Measurements from ENCODE around the gene KIAA1755. TPM values are rescaled to one million over a fixed set of nuclear protein-coding genes. Genes with fewer than 3 reads are reported as not detected.
A peak's percentile ranks its signal among the peaks of the same experiment; 100 is the strongest.
"Not testable (repeated sequence)": the region's sequence is repeated elsewhere in the genome, so short reads cannot be mapped to it uniquely, and the experiment has no call there.

The KIAA1755 gene
- total RNA-seq, 4 donors from 2014 or later = 12.0 to 36.3 (median 23.1) TPM

GRCh38 chr20:38255393-38255792 lies 5.1 kb downstream of the KIAA1755 start:
- H3K36me3 ChIP-seq = no peaks in the 10 kb centered on the region
- peaks cover 0 to 87% (median 21%) of the 10 kb centered on the region in 4 donors for H3K4me1 ChIP-seq
- TF ChIP-seq CTCF (IDR thresholded peaks at IDR 0.05) (no peak), EP300 (IDR thresholded peaks at IDR 0.05) (no peak), POLR2A (IDR thresholded peaks at IDR 0.05) (no peak)
- H3K4me3 ChIP-seq = no peak overlapping the region
- peaks cover 0 to 4% of the 10 kb centered on the region in 2 donors for H3K27me3 ChIP-seq
- no peaks in the 10 kb centered on the region for H3K9me3 ChIP-seq
- 27 to 29% methylated on average over 5 of the region's 5 CpGs for WGBS, 2 donors
- no peak for DNase-seq (ENCODE audit: low spot score in 2 of 2)
- peak overlapping the region; percentile 62 to 96 (median 78) for H3K27ac ChIP-seq

GRCh38 chr20:38254621-38255020 lies 5.9 kb downstream of the KIAA1755 start:
- 69 to 76% methylated on average over 4 of the region's 4 CpGs for WGBS, 2 donors
- not testable (repeated sequence) for H3K9me3 ChIP-seq; DNase-seq (ENCODE audit: low spot score in 2 of 2); H3K27me3 ChIP-seq; H3K36me3 ChIP-seq; H3K4me3 ChIP-seq
- H3K27ac ChIP-seq = peak overlapping the region in 2 of 4 donors; percentile 93 to 96
- H3K4me1 ChIP-seq = peaks cover 0 to 86% (median 20%) of the 10 kb centered on the region in 4 donors

GRCh38 chr20:38253571-38253970 lies 7.0 kb downstream of the KIAA1755 start:
- 41 to 43% methylated on average over 6 of the region's 6 CpGs for WGBS, 2 donors
- Histone ChIP-seq H3K9me3 (no peaks in the 10 kb centered on the region), H3K27me3 (no peaks in the 10 kb centered on the region), H3K36me3 (no peaks in the 10 kb centered on the region), H3K27ac (peak overlapping the region; percentile 31 to 96 (median 78)), H3K4me1 (peaks cover 0 to 84% (median 20%) of the 10 kb centered on the region in 4 donors), H3K4me3 (no peak overlapping the region)
- DNase-seq (ENCODE audit: low spot score in 2 of 2) = no peak
- TF ChIP-seq EP300 (IDR thresholded peaks at IDR 0.05) (no peak), POLR2A (IDR thresholded peaks at IDR 0.05) (no peak), CTCF (IDR thresholded peaks at IDR 0.05) (no peak)

- Histone ChIP-seq H3K27me3 (no peaks in the 10 kb centered on the region), H3K36me3 (no peaks in the 10 kb centered on the region), H3K27ac (peak overlapping the region; percentile 31 to 96 (median 78)), H3K4me3 (no peak overlapping the region), H3K9me3 (no peaks in the 10 kb centered on the region), H3K4me1 (peaks cover 0 to 84% (median 20%) of the 10 kb centered on the region in 4 donors)
- WGBS, 2 donors = 35 to 38% methylated on average over 20 of the region's 20 CpGs
- DNase-seq (ENCODE audit: low spot score in 2 of 2) = peak in 1 of 2 donors; percentile 24
- TF ChIP-seq CTCF (IDR thresholded peaks at IDR 0.05) (no peak), EP300 (IDR thresholded peaks at IDR 0.05) (no peak), POLR2A (IDR thresholded peaks at IDR 0.05) (no peak)
These were observed 7.9 kb downstream of the KIAA1755 start for GRCh38 chr20:38252292-38253288.

GRCh38 chr20:38251441-38251840 lies 9.1 kb downstream of the KIAA1755 start:
- H3K27me3 ChIP-seq; H3K36me3 ChIP-seq; H3K9me3 ChIP-seq; H3K4me3 ChIP-seq; DNase-seq (ENCODE audit: low spot score in 2 of 2): not testable (repeated sequence)
- Histone ChIP-seq H3K27ac (peak overlapping the region in 2 of 4 donors; percentile 93 to 96), H3K4me1 (peaks cover 0 to 92% (median 22%) of the 10 kb centered on the region in 4 donors)
- 67 to 72% methylated on average over 6 of the region's 6 CpGs for WGBS, 2 donors

- Histone ChIP-seq H3K36me3 (peaks cover 0 to 5% (median 0%) of the 10 kb centered on the region in 3 donors), H3K4me3 (no peak overlapping the region), H3K9me3 (no peaks in the 10 kb centered on the region), H3K4me1 (peaks cover 0 to 91% (median 17%) of the 10 kb centered on the region in 4 donors), H3K27ac (no peak overlapping the region), H3K27me3 (no peaks in the 10 kb centered on the region)
- no peak for DNase-seq (ENCODE audit: low spot score in 2 of 2)
- TF ChIP-seq POLR2A (IDR thresholded peaks at IDR 0.05) = no peak
- TF ChIP-seq CTCF (IDR thresholded peaks at IDR 0.05) = no peak
- no peak for TF ChIP-seq EP300 (IDR thresholded peaks at IDR 0.05)
- WGBS, 2 donors = 49 to 55% methylated on average over 6 of the region's 6 CpGs
These were observed 9.9 kb downstream of the KIAA1755 start for GRCh38 chr20:38250609-38251008.

Data from tibial nerve (tissue), 4 donors.